OCI-LY3 (cell line): Measurements from ENCODE around the gene GCG.

Source experiments
- H2AFZ ChIP-seq: fragments of 200-600, 300-600 bp; shearing (Covaris generic); 2 replicates; pipeline ENCODE4 v1.6.0; 2014; ENCODE audit warnings: antibody characterized with exemption, low read depth, low read length
- H3K27ac ChIP-seq: fragments of 200-600, 300-600 bp; sonication (generic); 2 replicates; pipeline ENCODE4 v1.5.1; 2014; ENCODE audit warnings: mild to moderate bottlenecking, low read length, moderate library complexity, mixed read lengths
- H3K27me3 ChIP-seq: fragments of 200-600, 300-600 bp; sonication (generic); 2 replicates; pipeline ENCODE4 v1.6.1; 2014; ENCODE audit warnings: low read depth, low read length, mixed read lengths
- H3K36me3 ChIP-seq: fragments of 200-600, 300-600 bp; sonication (generic); replicated peaks from 2 replicates; pipeline ENCODE3; 2014; ENCODE audit warnings: low read depth, low read length, mixed read lengths
- H3K4me1 ChIP-seq: fragments of 300-600, 200-600 bp; sonication (generic); 2 replicates; pipeline ENCODE4 v1.6.1; 2014; ENCODE audit warnings: low read length, mixed read lengths
- H3K4me2 ChIP-seq: fragments of 200-600, 300-600 bp; sonication (generic); 2 replicates; pipeline ENCODE4 v1.6.1; 2014; ENCODE audit warnings: low read length, mixed read lengths
- H3K4me3 ChIP-seq: fragments of 300-600, 200-600 bp; sonication (generic); 2 replicates; pipeline ENCODE4 v1.5.1; 2014; ENCODE audit warnings: antibody characterized with exemption, mild to moderate bottlenecking, low read length, moderate library complexity
- H3K79me2 ChIP-seq: fragments of 300-600, 200-600 bp; shearing (Covaris generic); 2 replicates; pipeline ENCODE4 v1.6.1; 2014; ENCODE audit warnings: mild to moderate bottlenecking, low read length, mixed read lengths
- H3K9ac ChIP-seq: fragments of 300-600, 200-600 bp; shearing (Covaris generic); 2 replicates; pipeline ENCODE4 v1.6.0; 2014; ENCODE audit warnings: mild to moderate bottlenecking, low read length, moderate library complexity
- H3K9me3 ChIP-seq: fragments of 200-600, 300-600 bp; shearing (Covaris generic); 2 replicates; pipeline ENCODE4 v1.6.1; 2014; ENCODE audit warnings: low read length, mixed read lengths; ENCODE audit not compliant: insufficient read depth
- H4K20me1 ChIP-seq: fragments of 200-600, 300-600 bp; sonication (generic); 2 replicates; pipeline ENCODE4 v1.6.1; 2016; ENCODE audit warnings: low read length, mixed read lengths; ENCODE audit not compliant: insufficient read depth
- CTCF ChIP-seq: fragments of 200-600, 300-600 bp; sonication (generic); IDR thresholded peaks from 2 replicates; pipeline ENCODE4 v1.5.1; 2014; ENCODE audit warnings: antibody characterized with exemption, low read length, low read depth
- EZH2phosphoT487 ChIP-seq: fragments of 200-600 bp; shearing (Covaris generic); IDR thresholded peaks from 2 replicates; pipeline ENCODE4 v1.6.1; 2018; ENCODE audit warnings: antibody characterized with exemption, mixed run types, low read depth

The GCG gene

GRCh38 chr2:162099836-162100235 is 52.2 kb downstream of the GCG start:
- no peak overlapping the region for H3K27ac ChIP-seq
- H3K79me2 ChIP-seq: no peaks in the 10 kb centered on the region
- no peaks in the 10 kb centered on the region for H3K27me3 ChIP-seq
- H3K4me2 ChIP-seq: no peak overlapping the region
- TF ChIP-seq EZH2phosphoT487 (no peak), CTCF (no peak)
- H3K4me3 ChIP-seq: no peak overlapping the region
- H3K9ac ChIP-seq: no peak overlapping the region
- no peaks in the 10 kb centered on the region for H4K20me1 ChIP-seq
- no peak overlapping the region for H2AFZ ChIP-seq
- H3K9me3 ChIP-seq: no peaks in the 10 kb centered on the region
- no peaks in the 10 kb centered on the region for H3K36me3 ChIP-seq
- no peaks in the 10 kb centered on the region for H3K4me1 ChIP-seq
